Measurements from ENCODE around the gene CDS1.
A peak's percentile ranks its signal among the peaks of the same experiment; 100 is the strongest.
"Not testable (repeated sequence)": the region's sequence is repeated elsewhere in the genome, so short reads cannot be mapped to it uniquely, and the experiment has no call there.

Gene CDS1

DNA sequence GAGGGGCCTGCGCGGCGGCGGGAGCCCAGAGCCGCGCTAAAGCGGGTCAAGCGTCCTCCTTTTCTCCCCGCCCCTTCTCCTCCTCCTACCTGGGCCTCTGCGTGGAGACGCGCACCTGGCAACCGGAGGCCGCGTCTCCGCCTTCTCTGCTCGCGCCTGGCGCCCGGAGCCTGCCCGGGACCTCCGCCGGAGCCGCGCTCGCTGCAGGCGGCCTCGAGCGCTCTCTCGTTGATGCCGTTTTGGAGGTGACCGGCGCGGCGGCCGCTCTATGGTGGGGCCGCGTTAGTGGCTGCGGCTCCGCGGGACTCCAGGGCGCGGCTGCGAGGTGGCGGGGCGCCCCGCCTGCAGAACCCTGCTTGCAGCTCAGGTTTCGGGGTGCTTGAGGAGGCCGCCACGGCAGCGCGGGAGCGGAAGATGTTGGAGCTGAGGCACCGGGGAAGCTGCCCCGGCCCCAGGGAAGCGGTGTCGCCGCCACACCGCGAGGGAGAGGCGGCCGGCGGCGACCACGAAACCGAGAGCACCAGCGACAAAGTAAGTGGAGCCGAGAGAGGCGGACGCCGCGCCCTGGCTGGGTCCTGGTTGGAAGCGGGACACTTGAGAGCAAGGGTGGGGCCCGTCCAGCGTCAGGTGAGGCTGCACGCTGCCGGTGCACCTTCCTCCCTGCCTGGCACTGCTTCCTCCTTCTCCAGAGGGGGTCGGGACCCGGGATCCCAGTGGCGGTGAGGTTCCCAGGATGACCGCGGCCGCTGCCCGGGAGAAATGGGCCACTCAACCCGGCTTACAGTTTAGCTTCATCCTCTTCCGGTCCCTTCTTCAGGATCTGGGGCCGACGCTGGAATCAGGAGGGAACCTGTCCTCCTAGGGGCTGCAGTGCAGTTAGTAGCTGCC is at the start of gene CDS1:
TSS of gene CDS1 (plus strand) at position 140 of the 888 bp plus-strand sequence. CDS start at position 415, 275 bp downstream.
- no peak for DNase-seq

DNA sequence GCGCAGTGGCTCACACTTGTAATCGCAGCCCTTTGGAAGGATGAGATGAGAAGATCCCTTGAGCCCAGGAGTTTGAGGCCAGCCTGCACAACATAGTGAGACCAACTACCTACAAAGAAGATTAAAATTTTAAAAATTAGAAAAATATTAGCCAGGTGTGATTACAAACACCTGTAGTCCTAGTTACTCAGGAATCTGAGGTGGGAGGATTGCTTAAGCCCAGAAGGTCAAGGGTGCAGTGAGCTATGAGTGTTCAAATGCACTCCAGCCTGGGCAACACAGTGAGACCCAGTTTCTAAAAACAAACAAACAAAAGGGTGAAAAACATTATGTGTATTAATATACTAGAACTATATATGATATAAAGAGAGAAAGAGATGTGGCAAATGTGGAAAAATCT is 47.0 kb upstream of the CDS1 start:
- DNase-seq: no peak

- DNase-seq: no peak
These were observed 37.8 kb upstream of the CDS1 start for GRCh38 chr4:84545093-84545492.

DNA sequence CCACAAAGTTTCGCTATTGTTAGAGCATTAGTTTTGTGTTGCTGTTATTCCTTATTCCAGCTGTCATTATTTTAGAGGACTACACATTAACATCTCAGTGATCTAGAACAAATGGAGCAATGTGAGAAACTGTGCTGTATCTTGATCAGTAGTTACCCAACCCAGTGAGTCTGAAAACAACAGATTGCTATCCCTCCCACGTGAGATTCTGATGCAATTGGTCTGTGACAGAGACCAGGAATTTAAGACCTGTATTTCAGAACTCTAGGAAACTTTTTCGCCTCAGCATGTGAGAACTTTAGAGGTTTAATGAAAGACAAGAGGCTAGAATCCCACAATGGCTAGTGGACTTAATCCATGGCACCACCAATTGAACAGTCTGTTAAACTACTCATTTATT is 35.7 kb upstream of the CDS1 start:
- no peak for DNase-seq

- not testable (repeated sequence) for DNase-seq
These were observed 33.7 kb upstream of the CDS1 start for GRCh38 chr4:84549191-84549590.

GRCh38 chr4:84562156-84562555 is 20.8 kb upstream of the CDS1 start:
- DNase-seq: no peak

- DNase-seq: no peak
These were observed 19.9 kb upstream of the CDS1 start for GRCh38 chr4:84563002-84563401.

GRCh38 chr4:84565951-84566350 is 17.0 kb upstream of the CDS1 start:
- DNase-seq: no peak

DNA sequence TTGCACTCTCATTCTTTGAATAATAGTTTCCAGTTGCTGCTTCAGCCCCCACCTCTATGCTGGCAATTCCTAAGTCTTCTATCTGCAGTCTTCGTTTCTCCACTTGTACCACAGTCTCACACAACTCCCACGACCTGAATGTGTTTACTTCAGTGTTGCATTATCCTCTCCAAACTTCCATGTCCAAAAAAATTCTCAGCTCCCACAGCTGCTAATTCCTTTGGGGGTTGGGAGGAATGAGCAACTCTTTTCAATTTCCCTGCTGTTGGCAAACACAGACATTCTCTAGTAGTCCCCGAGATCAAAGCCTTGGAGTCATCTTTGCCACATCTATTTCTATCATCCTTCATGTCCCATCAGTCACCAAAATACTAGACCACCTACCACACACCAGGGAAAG is 14.4 kb upstream of the CDS1 start:
- DNase-seq: no peak

- no peak for DNase-seq
These were observed 13.9 kb upstream of the CDS1 start for GRCh38 chr4:84569009-84569408.

- DNase-seq: no peak
These were observed 9.4 kb upstream of the CDS1 start for GRCh38 chr4:84573385-84574068.

DNA sequence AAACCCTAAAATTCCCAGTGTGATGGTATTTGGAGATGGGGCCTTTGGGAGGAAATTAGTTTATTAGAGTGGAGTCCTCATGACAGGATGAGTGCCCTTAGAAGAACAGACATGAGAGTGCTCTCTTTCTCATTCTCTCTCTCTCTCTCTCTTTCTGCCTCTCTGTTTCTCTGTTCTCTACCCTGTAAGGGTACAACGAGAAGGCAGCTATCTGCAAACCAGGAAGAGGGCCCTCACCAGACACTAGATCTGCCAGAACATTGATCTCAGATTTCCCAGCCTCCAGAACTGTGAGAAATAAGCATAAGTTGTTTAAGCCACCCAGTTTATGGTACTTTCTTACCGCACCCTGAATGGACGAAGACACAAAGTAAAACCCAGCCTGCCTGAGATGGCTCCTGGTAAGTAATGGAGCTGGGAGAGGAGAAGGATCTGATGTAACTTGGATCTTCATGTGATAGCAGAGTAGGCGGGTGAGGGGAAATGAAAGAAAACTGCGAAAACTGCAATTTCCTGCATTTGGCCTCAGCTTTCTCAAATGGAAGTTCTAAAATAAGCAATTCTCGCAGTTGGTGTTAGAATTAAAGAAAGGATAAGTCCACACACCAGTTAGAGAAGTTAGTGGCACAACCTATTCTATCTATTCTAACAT is 8.7 kb upstream of the CDS1 start:
- DNase-seq: no peak

DNA sequence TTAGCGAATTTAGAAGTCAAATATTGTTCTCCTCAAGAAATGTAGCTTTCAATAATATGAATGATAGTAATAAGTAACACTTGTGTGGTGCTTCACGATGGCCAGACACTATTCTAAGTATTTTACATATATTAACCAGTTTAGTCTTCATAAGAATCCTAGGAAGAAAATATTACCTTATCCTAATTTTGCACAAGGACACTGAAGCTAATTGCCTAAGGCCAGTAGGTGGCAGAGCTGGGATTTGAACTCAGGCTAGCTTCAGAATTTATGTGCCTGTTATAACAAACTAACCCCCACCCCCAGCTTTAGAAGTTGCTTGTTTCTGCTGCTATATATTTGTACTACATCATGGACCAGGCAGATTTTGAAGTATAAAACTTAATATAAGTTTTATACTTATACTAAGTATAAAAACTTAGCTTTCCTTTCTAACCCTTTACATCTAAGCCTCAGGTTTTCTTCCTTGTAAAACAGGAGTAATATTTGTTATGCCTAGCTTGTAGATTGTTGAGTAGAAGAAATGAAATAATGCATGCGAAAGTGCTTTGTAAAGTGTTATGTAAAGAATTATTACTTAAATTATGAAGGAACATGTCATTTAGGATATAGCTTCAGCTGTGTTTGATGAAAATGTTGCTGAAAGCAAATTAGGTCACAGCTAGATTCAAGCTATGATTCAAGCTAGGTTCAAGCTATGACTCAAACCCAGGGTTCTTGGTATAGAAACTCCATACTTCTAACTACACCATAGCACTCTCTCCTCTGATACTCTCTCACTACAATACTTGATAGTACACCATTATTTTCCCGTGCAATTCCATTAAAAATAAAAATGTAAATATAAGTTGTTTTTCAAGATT is 4.2 kb upstream of the CDS1 start:
- DNase-seq: no peak

DNA sequence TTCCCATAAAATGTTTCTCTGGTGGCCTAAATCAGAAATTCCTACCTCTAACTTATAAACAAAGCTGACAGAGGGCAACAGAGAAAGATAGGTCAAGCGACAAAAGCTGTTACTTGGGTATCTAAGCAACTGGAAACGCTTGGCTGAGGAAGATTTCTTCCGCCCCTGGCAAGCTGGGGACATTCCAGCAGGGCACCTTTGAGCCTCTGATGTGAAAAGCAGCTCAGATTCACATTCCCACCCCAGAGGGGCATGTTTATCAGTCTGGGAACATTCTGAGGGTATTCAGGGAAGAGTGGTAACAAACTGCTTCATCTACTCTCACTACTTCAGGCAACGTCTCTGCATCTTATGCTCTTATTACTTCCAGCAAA is 3.5 kb upstream of the CDS1 start:
- DNase-seq: no peak

DNA sequence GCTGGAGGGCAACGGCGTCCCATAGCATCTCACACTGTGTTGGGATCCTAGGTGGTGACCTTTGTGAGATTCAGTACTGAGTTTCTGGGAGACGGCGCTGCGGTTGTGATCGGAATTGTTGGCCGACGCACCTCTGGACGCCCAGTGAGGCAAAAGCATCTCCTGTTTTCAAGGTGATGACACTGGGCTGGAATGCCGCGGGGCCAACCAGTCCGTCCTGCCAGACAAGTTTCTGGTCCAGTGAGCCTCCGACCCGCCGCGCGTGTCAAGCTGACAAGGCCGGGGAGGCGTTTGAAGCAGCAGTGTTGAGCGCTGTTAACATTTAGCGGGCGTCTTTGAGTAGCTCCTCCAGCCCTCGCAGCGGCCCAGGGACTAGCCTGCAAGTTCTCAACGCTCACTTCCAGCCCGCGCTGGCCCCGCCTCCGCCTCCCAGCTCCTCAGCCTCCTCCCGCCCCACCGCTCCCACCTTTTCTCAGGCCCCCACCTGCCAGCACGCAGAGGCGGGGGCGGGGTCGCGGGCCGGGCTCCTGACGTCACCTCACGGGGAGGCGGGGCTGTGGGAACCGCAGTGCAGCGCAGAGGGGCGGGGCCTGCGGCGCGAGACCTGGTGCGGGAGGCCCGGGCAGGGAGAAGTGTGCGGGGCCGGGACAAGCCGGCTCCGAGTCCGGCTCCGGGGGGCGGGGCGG is 482 bp upstream of the CDS1 start:
- DNase-seq: peak; percentile 85

DNA sequence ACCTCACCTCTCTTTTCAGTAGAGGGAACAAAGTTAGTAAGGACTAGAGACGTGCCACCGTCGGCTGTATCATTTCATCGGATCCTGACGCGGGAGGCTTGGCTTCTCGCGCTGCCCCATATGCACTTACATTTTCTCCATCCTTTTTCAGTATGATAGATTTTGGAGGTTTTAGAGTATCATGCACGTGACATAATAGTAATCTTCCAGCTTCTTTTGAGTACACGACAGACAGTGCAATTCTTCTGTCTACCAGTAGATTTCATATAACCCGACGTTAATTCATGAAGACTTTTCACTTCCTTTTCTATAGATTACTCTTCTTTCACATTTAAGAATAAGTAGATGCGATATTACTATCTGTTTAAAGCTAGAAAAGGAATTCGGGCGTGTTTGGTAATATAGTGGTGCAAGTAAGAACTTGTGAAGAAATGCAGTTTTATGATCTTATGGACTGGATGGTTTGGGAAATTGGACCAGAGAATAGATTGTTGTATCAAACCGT is 1.0 kb downstream of the CDS1 start:
- DNase-seq: no peak

DNA sequence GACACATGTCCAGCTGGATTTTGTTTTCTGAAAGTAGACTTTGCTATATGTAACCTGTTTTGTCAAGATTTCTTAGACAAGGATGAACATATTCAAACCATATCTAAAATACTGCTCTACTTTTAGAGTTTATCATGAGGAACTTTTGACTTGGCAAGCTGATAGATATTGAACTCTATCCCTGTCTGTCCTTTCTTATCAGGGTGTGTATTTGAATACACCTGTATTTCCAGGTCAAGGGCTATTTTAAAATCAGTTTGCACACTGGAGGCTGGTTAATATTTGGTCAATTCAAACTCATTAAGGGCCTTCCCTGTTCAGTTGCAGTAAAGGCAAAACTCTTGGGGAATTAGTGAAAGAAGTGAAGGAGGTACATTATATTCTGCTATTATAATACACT is 2.3 kb downstream of the CDS1 start:
- no peak for DNase-seq

DNA sequence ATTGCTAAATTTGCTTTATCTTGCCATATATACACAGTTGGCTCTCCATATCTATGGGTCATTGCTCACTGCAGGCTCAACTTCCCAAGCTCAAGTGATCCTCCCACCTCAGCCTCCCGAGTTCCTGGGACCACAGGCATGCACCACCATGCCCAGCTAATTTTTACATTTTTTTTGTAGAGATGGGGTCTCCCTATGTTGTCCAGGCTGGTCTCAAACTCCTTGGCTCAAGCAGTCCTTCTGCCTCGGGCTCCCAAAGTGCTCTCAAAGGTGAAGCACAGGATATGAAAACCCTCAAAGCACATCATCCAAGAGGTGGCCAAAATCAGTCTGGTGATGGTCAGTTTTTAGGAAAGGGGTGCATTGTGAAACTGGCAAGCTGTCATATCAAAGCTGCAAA is 11.8 kb downstream of the CDS1 start:
- no peak for DNase-seq

GRCh38 chr4:84596826-84597225 is 13.9 kb downstream of the CDS1 start:
- no peak for DNase-seq

GRCh38 chr4:84597450-84597849 is 14.5 kb downstream of the CDS1 start:
- no peak for DNase-seq

DNA sequence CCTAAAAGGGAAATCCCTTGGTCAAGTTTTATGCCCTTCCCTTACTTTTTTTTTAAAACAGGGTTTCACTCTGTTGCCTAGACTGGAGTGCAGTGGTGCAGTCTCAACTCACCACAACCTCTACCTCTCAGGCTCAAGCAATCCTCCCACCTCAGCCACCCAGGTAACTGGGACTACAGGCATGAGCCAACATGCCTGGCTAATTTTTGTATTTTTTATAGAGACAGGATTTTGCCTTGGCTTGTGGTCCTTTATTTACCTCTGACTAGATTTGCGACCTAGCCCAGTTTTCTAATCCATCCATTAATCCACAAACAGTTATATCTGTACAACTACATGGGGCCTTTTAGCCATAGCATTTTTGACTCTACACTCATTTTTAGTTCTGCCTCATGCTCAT is 23.7 kb downstream of the CDS1 start:
- DNase-seq: no peak

- DNase-seq: no peak
These were observed 28.6 kb downstream of the CDS1 start for GRCh38 chr4:84611531-84611930.
